ENCODE measurements around the gene SIAH2. TPM values are rescaled to one million over a fixed set of nuclear protein-coding genes. Genes with fewer than 3 reads are reported as not detected.

Gene SIAH2
- total and polyA plus RNA-seq, 9 of the 15 experiments (the other 6 are each of a cell fraction or from before 2014, with no cell fraction given): 4.8 to 39.0 (median 29.9) TPM

GRCh38 chr3:150763122-150763840 is at the start of gene SIAH2 (continued):
- TF ChIP-seq ZBTB11 (CRISPR knock-in tag; IDR thresholded peaks at IDR 0.05) (0 out of 6 replicates have a peak, but pooled peaks of 1 of the 3 experiments have one; percentile 39), MBD1 (CRISPR knock-in tag; IDR thresholded peaks at IDR 0.05) (no peak), U2AF1 (optimal IDR thresholded peaks at IDR 0.05; ENCODE audit: low read depth, low read length) (no peak), MNT (conservative IDR thresholded peaks at IDR 0.05) (peak; percentile 55 to 65), ELK1 (CRISPR knock-in tag; IDR thresholded peaks at IDR 0.05) (no peak), MTA1 (IDR thresholded peaks at IDR 0.05; ENCODE audit: borderline replicate concordance) (peak; percentile 38; the same call in 1 of the 2 replicates), ZNF584 (CRISPR knock-in tag; IDR thresholded peaks at IDR 0.05; ENCODE audit: low read depth) (no peak), UBTF (IDR thresholded peaks at IDR 0.05; ENCODE audit: borderline replicate concordance in 1 of 2, low read depth in 2 of 2, low read length in 2 of 2) (peak; percentile 2 to 62; a peak in 1 of 4 replicates), ELF4 (CRISPR knock-in tag; IDR thresholded peaks at IDR 0.05) (no peak), GTF2A2 (tag; IDR thresholded peaks at IDR 0.05) (no peak), CREB1 (IDR thresholded peaks at IDR 0.05) (peak; percentile 61), CREB1 (CRISPR knock-in tag; IDR thresholded peaks at IDR 0.05) (no peak; the same call in 1 of the 2 replicates)
